Measurements from ENCODE around the gene CCNY. TPM values are rescaled to one million over a fixed set of nuclear protein-coding genes. Genes with fewer than 3 reads are reported as not detected.

The CCNY gene
- total and polyA plus RNA-seq, 8 donors, result 10.6 to 41.7 (median 26.6) TPM

- DNase-seq, result no peak
- TF ChIP-seq CTCF (IDR thresholded peaks at IDR 0.05), result no peak
- H3K36me3 ChIP-seq, result peaks cover 0 to 30% (median 0%) of the 10 kb centered on the region in 3 donors
- H3K9me3 ChIP-seq, result no peaks in the 10 kb centered on the region
- H3K27ac ChIP-seq, result no peak overlapping the region
- H3K27me3 ChIP-seq, result no peaks in the 10 kb centered on the region
- no peak for FAIRE-seq
- H3K4me3 ChIP-seq, result no peak overlapping the region
- no peaks in the 10 kb centered on the region for H3K4me1 ChIP-seq
- intact Hi-C loops (cut with DNase I), result no loop called here
- WGBS, 2 donors, result 90 to 97% methylated on average over 6 of the region's 6 CpGs
- no peak for ATAC-seq
These were observed 231.6 kb downstream of the CCNY start for GRCh38 chr10:35567951-35568350.

GRCh38 chr10:35568483-35569015, 232.2 kb downstream of the CCNY start:
- H3K27me3 ChIP-seq, result no peaks in the 10 kb centered on the region
- no peaks in the 10 kb centered on the region for H3K4me1 ChIP-seq
- H3K9me3 ChIP-seq, result no peaks in the 10 kb centered on the region
- no peak for DNase-seq
- FAIRE-seq, result no peak
- intact Hi-C loops (cut with DNase I), result no loop called here
- 91 to 96% methylated on average over 20 of the region's 20 CpGs for WGBS, 2 donors
- peaks cover 0 to 30% (median 0%) of the 10 kb centered on the region in 3 donors for H3K36me3 ChIP-seq
- no peak for TF ChIP-seq CTCF (IDR thresholded peaks at IDR 0.05)
- no peak overlapping the region for H3K4me3 ChIP-seq
- ATAC-seq, result no peak
- H3K27ac ChIP-seq, result no peak overlapping the region

GRCh38 chr10:35569111-35569707, 232.9 kb downstream of the CCNY start:
- Histone ChIP-seq H3K4me1 (no peaks in the 10 kb centered on the region), H3K27me3 (no peaks in the 10 kb centered on the region), H3K4me3 (no peak overlapping the region), H3K9me3 (no peaks in the 10 kb centered on the region), H3K27ac (no peak overlapping the region), H3K36me3 (peaks cover 0 to 30% (median 0%) of the 10 kb centered on the region in 3 donors)
- DNase-seq (no peak), FAIRE-seq (no peak), ATAC-seq (no peak)
- WGBS, 2 donors, result 91 to 93% methylated on average over 19 of the region's 19 CpGs
- intact Hi-C loops (cut with DNase I), result no loop called here
- TF ChIP-seq CTCF (IDR thresholded peaks at IDR 0.05), result no peak

- no peak overlapping the region for H3K4me3 ChIP-seq
- ATAC-seq (no peak), DNase-seq (no peak), FAIRE-seq (no peak)
- peaks cover 0 to 30% (median 0%) of the 10 kb centered on the region in 3 donors for H3K36me3 ChIP-seq
- 87 to 91% methylated on average over 4 of the region's 4 CpGs for WGBS, 2 donors
- H3K9me3 ChIP-seq, result no peaks in the 10 kb centered on the region
- H3K27ac ChIP-seq, result no peak overlapping the region
- TF ChIP-seq CTCF (IDR thresholded peaks at IDR 0.05), result no peak
- no peaks in the 10 kb centered on the region for H3K4me1 ChIP-seq
- intact Hi-C loops (cut with DNase I), result no loop called here
- no peaks in the 10 kb centered on the region for H3K27me3 ChIP-seq
These were observed 233.5 kb downstream of the CCNY start for GRCh38 chr10:35569836-35570235.

- peaks cover 0 to 30% (median 0%) of the 10 kb centered on the region in 3 donors for H3K36me3 ChIP-seq
- H3K4me1 ChIP-seq, result no peaks in the 10 kb centered on the region
- intact Hi-C loops (cut with DNase I), result no loop called here
- no peaks in the 10 kb centered on the region for H3K27me3 ChIP-seq
- FAIRE-seq (no peak), ATAC-seq (no peak), DNase-seq (no peak)
- H3K4me3 ChIP-seq, result no peak overlapping the region
- 93 to 100% methylated on average over 1 of the region's 1 CpG for WGBS, 2 donors
- no peaks in the 10 kb centered on the region for H3K9me3 ChIP-seq
- H3K27ac ChIP-seq, result no peak overlapping the region
- TF ChIP-seq CTCF (IDR thresholded peaks at IDR 0.05), result no peak
These were observed 234.1 kb downstream of the CCNY start for GRCh38 chr10:35570397-35570796.
